Adipocyte (in vitro differentiated cells): ENCODE results near the gene PIK3AP1.

ENCODE experiments used
- DNase-seq: peaks from one replicate; pipeline ENCODE4 v3.0.0-alpha.2; 2015; ENCODE audit warnings: low read depth
- H3K27me3 ChIP-seq: replicated peaks from 2 replicates; pipeline ENCODE4 v1.7.0; 2013; ENCODE audit warnings: mild to moderate bottlenecking, low read length, moderate library complexity; ENCODE audit not compliant: control insufficient read depth, insufficient read depth
- H3K36me3 ChIP-seq: 2 replicates; pipeline ENCODE4 v1.7.0; 2013; ENCODE audit warnings: low read length, mild to moderate bottlenecking, moderate library complexity; ENCODE audit not compliant: control insufficient read depth, insufficient read depth, severe bottlenecking
- H3K4me1 ChIP-seq: 2 replicates; pipeline ENCODE4 v1.7.0; 2013; ENCODE audit warnings: mild to moderate bottlenecking, low read length, moderate library complexity; ENCODE audit not compliant: control insufficient read depth, insufficient read depth
- H3K4me3 ChIP-seq: 2 replicates; pipeline ENCODE4 v1.7.0; 2013; ENCODE audit warnings: mild to moderate bottlenecking, low read length, moderate library complexity
- H3K9ac ChIP-seq: 2 replicates; pipeline ENCODE4 v1.7.0; 2013; ENCODE audit warnings: mild to moderate bottlenecking, low read length, moderate library complexity
- H3K9me3 ChIP-seq: 2 replicates; pipeline ENCODE4 v1.7.0; 2013; ENCODE audit warnings: mild to moderate bottlenecking, low read length, moderate library complexity; ENCODE audit not compliant: control insufficient read depth

Gene PIK3AP1

DNA sequence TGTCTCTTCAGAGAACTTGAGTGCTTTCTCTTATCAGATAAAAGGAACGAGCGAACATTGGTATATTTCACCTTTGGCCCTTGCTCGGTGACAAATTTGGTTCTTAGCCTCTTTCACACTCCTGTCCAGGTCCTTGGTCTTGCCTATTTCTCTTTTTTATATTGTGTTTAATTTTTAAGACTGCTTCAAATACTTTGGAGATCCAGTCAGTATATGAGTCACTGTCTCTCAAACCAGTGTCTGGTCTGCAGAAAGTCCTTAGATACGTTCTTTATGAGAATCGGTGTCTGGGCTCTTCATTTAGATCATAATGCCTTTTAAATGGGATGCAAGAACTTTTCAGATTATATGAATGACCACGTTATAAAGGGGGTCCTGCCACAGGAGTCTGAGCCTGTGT lies 55.0 kb downstream of the PIK3AP1 start:
- no peaks in the 10 kb centered on the region for H3K27me3 ChIP-seq
- no peaks in the 10 kb centered on the region for H3K36me3 ChIP-seq
- no peaks in the 10 kb centered on the region for H3K9me3 ChIP-seq
- H3K4me1 ChIP-seq = peaks cover 11% of the 10 kb centered on the region
- no peak overlapping the region for H3K9ac ChIP-seq
- H3K4me3 ChIP-seq = no peak overlapping the region
- peak; percentile 65 for DNase-seq

DNA sequence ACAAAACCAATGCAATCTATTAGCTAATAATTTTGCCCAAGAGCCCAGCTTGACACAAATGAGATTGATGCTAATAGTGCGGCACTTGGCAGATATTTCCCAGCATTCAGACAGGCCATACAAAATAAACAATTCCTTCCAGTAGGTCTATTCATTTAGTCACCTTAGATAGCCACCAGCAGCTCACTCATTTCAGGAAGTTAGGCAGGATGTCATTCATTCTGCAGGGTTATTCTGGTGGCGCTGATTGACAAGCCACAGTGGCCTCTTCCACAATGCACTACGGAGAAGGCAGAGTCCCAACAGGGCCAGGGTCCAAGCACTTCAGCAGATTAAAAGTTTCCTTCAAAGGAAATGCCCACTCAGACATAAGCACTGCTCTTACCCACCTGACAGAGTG lies 55.8 kb downstream of the PIK3AP1 start:
- Histone ChIP-seq H3K4me3 (no peak overlapping the region), H3K9me3 (no peaks in the 10 kb centered on the region), H3K36me3 (no peaks in the 10 kb centered on the region), H3K9ac (no peak overlapping the region), H3K4me1 (peaks cover 11% of the 10 kb centered on the region), H3K27me3 (no peaks in the 10 kb centered on the region)
- DNase-seq = no peak

DNA sequence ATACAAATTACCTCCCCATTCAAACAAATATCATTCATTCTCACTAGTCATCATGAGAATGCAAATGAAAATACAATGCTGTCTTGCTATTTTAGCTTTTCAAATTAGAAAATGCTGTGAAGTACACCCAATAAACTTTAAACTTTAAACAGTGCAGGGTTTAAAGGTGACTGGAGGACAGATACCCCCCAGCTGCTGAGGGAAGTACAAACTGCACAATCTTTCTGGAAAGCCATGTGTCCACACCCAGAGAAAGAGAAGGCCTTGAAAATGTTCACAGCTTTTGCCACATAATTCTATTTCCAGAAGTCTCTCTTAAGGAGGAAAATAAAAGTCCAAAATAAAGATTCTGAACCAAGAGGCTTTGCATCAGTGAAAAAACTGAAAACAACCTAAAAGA lies 56.5 kb downstream of the PIK3AP1 start:
- no peak for DNase-seq
- Histone ChIP-seq H3K4me3 (no peak overlapping the region), H3K4me1 (peaks cover 11% of the 10 kb centered on the region), H3K36me3 (no peaks in the 10 kb centered on the region), H3K27me3 (no peaks in the 10 kb centered on the region), H3K9ac (peak overlapping the region; percentile 58), H3K9me3 (no peaks in the 10 kb centered on the region)

DNA sequence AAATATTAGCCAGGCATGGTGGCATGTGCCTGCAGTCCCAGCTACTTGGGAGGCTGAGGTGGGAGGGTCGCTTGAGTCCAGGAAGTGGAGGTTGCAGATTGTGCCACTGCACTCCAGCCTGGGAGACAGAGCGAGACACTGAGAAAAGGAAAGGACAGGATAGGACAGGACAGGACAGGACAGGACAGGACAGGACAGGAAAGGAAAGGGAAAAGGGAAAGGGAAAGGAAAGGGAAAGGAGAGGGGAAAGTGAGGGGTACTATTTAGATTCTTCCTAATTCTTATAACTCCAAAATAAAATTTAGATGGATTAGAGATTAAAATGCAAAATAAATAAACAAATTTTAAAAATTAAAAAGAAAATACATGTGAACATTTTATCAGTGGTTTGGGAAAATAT lies 58.7 kb downstream of the PIK3AP1 start:
- Histone ChIP-seq H3K9me3 (no peaks in the 10 kb centered on the region), H3K4me1 (peaks cover 21% of the 10 kb centered on the region), H3K4me3 (no peak overlapping the region), H3K36me3 (no peaks in the 10 kb centered on the region), H3K9ac (no peak overlapping the region), H3K27me3 (no peaks in the 10 kb centered on the region)
- DNase-seq = no peak

DNA sequence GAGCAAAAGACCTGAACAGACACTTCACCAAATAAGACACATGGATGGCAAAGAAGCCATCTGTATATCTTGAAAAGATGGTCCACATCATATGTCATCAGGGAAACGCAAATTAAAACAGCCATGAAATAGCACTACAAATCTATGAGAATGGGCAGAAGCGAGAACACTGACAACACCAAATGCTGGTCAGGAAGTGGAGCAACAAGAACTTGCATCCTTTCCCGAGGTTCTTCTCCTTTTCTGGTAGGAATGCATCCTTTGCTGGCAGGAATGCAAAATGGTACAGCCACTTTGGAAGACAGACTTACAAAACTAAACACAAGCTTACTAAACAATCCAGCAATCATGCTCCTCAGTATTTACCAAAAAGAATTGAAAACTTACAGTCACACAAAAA lies 60.0 kb downstream of the PIK3AP1 start:
- DNase-seq = no peak
- Histone ChIP-seq H3K36me3 (no peaks in the 10 kb centered on the region), H3K4me3 (no peak overlapping the region), H3K9ac (no peak overlapping the region), H3K4me1 (peaks cover 18% of the 10 kb centered on the region), H3K27me3 (no peaks in the 10 kb centered on the region), H3K9me3 (no peaks in the 10 kb centered on the region)

DNA sequence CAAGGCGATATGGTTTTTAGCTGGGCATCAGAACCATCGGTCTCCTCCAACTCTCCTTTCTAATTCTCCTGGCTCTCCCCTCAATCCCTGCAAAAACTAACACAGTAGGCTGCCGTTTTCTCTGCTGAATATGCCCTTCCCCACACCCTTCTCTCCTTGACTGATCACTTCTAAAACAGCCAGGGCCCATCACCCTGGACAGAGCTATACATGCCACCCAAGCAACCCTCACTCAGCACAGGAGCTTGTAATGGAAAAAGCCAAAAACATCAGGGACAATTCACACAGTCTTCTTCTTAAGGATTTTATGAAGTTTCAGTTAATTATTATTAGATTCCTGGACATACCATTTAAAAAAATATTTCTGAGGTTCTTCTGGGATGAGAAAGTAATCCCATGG lies 61.5 kb downstream of the PIK3AP1 start:
- no peak for DNase-seq
- H3K9me3 ChIP-seq = no peaks in the 10 kb centered on the region
- H3K4me1 ChIP-seq = peaks cover 10% of the 10 kb centered on the region
- no peak overlapping the region for H3K9ac ChIP-seq
- H3K27me3 ChIP-seq = no peaks in the 10 kb centered on the region
- no peak overlapping the region for H3K4me3 ChIP-seq
- H3K36me3 ChIP-seq = no peaks in the 10 kb centered on the region

DNA sequence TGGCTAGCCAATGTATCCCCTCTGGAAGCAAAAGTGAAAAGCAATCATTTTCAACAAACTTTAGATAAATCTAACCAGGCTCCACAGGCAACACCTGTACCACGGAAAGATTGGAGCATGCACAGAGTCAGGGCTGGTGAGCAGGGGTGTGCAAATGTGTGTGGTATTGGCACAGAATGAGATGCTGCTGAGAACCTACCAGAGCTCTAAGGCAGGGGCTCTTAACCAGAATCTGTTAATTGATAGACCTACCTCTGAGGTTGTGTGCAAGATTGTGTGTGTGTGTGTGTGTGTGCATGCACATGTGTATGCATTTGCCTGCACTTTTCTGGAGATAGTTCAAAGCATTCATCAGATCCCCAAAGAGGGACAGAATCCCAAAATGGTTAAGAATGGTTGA lies 62.9 kb downstream of the PIK3AP1 start:
- H3K36me3 ChIP-seq = no peaks in the 10 kb centered on the region
- H3K4me1 ChIP-seq = peaks cover 10% of the 10 kb centered on the region
- H3K9me3 ChIP-seq = no peaks in the 10 kb centered on the region
- no peak overlapping the region for H3K4me3 ChIP-seq
- DNase-seq = no peak
- no peaks in the 10 kb centered on the region for H3K27me3 ChIP-seq
- H3K9ac ChIP-seq = no peak overlapping the region

DNA sequence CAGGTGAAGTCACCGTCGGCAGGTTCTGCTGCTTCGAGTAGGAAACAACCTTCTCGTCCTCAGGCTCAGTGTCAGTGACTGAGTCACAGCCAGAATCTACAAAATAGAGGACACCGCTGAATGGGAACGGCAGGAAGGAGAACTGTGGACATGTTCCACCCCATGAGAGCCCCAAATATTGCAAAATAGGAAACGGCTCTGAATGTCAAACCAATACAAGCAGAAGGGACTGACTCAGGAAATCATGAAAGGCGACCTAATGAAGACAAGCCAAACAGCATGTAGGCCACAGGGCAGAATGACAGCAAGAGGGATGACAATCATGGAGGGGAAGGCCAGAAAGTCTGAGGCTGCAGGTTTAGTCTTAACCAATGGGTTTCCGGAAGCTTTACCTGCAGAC lies 63.5 kb downstream of the PIK3AP1 start:
- Histone ChIP-seq H3K27me3 (peaks cover 1% of the 10 kb centered on the region), H3K9ac (no peak overlapping the region), H3K36me3 (no peaks in the 10 kb centered on the region), H3K9me3 (no peaks in the 10 kb centered on the region), H3K4me1 (peaks cover 10% of the 10 kb centered on the region), H3K4me3 (no peak overlapping the region)
- DNase-seq = no peak

DNA sequence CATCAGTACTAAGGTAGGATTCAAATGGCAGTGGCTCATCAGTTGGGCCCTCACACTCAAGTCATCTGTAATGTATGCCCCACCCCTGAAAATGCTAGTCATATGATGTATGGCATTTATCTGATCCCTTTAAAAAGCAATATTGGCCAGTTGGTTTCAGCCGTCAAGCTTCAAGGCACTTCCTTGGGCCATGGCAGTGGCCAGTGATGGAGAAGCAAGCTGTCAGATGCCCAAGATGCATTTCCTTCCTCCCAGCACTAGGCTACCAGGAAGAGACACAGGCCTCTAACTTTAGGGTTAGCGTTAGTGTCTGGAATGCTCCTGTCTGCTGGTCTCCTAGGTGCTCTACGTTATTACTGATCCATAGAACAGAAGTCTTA lies 64.1 kb downstream of the PIK3AP1 start:
- Histone ChIP-seq H3K4me1 (peaks cover 10% of the 10 kb centered on the region), H3K36me3 (no peaks in the 10 kb centered on the region), H3K4me3 (no peak overlapping the region), H3K9ac (no peak overlapping the region), H3K27me3 (peaks cover 7% of the 10 kb centered on the region), H3K9me3 (no peaks in the 10 kb centered on the region)
- no peak for DNase-seq

DNA sequence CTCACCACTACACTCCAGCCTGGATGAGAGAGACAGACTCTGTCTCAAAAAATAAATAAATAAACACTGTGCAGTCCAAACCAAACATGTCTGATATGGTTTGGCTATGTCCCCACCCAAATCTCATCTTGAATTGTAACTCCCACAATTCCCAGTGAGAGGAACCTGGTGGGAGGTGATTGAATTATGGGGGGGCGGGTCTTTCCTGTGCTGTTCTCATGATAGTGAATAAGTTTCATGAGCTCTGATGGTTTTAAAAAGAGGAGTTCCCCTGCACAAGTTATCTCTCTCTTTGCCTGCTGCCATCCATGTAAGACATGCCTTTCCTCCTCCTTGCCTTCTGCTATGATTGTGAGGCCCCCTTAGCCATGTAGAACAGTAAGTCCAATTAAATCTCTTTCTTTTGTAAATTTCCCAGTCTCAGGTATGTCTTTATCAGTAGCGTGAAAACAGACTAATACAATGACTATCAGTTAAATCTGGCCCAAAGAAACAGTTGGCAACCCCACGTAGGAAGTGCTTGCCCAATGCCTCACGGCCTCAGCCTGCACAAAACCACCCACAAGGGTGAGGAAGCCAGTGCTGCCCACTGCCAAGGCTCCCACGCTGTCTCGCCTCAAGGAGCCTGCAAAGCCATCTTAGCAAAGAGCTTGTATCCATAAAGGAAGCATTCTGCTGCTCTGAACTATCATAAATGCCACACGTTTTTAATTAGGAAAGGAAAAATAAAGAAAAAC lies 64.7 kb downstream of the PIK3AP1 start:
- Histone ChIP-seq H3K27me3 (peaks cover 11% of the 10 kb centered on the region), H3K36me3 (no peaks in the 10 kb centered on the region), H3K9me3 (no peaks in the 10 kb centered on the region), H3K4me3 (no peak overlapping the region), H3K4me1 (peaks cover 10% of the 10 kb centered on the region), H3K9ac (no peak overlapping the region)
- DNase-seq = no peak

DNA sequence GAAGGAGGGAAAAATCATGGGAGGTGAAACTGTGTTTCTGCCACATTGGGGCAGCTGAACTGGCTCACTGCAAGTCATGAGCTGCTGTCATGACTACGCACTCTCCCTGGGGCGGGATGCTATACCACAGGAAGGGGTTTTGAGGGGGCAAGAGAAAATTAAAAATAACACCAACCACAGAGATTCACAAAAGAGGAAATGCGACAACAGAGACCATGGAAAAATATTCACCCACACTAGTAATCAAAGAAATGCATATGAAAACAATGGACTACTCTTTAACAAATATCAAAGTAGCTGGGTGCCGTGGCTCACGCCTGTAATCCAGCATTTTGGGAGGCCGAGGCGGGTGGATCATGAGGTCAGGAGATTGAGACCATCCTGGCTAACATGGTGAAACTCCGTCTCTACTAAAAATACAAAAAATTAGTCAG lies 68.3 kb downstream of the PIK3AP1 start:
- Histone ChIP-seq H3K4me1 (peaks cover under 1% of the 10 kb centered on the region), H3K36me3 (no peaks in the 10 kb centered on the region), H3K9ac (no peak overlapping the region), H3K4me3 (no peak overlapping the region), H3K27me3 (peaks cover 38% of the 10 kb centered on the region), H3K9me3 (no peaks in the 10 kb centered on the region)
- no peak for DNase-seq

DNA sequence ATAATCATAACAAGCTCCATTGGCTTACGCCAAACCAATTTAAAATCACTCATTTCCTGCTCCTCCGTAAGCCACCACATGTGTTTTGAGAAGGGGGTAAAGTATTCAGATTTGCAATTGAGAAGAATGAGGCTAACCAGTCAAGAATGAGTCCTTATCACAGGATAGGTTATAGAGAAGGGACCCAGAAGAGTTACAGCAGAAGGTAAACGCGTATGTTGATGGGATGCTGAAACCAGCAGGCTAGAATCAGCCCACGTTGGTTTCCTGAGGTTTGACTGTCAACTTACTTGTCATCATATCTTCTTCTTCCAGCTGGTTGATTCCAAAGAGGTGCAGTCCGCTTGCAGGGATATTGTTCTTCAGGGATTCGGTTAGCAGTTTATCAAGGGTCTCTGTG lies 69.4 kb downstream of the PIK3AP1 start:
- H3K9ac ChIP-seq = no peak overlapping the region
- H3K4me1 ChIP-seq = peaks cover 4% of the 10 kb centered on the region
- no peaks in the 10 kb centered on the region for H3K9me3 ChIP-seq
- DNase-seq = no peak
- no peak overlapping the region for H3K4me3 ChIP-seq
- H3K27me3 ChIP-seq = peaks cover 40% of the 10 kb centered on the region
- H3K36me3 ChIP-seq = no peaks in the 10 kb centered on the region
